ENCODE measurements around the gene GPI. TPM values are rescaled to one million over a fixed set of nuclear protein-coding genes. Genes with fewer than 3 reads are reported as not detected.

GPI gene
- total and polyA plus RNA-seq, 2 donors, result 78.2 to 90.1 TPM

DNA sequence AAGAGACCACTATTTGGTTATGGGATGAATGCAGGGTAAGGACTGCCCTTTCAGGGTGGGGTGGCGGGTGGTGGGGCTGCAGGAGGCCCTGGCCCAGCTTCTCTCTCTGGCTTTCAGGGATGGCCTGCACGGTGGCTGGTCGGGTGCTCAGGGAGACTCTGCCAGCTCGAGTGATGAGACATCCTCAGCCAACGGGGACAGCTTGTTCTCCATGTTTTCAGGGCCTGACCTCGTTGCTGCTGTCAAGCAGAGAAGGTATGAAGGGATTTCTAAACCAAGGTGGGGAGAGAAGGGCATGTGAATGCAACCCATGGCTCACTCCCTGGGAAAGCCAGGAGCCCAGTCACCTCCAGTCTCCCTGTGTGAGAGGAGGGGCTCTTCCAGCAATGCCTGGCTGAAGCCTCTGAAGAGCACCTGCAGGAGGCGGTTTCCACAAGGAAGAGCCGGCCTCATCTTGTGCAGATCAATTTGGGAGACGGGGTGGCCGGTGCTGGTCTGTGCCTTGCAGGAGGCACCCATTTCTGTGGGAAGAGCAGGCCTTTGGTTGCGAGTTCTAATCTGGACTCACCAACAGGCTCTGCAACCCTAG, 16.0 kb upstream of the GPI start:
- WGBS, result 97% methylated on average over 11 of the region's 11 CpGs
- no peak for DNase-seq (ENCODE audit: low read depth in 6 of 9, low spot score in 9 of 9)
- peaks cover 14 to 25% of the 10 kb centered on the region in 2 donors for H3K36me3 ChIP-seq (ENCODE audit: control insufficient read depth in 2 of 2, insufficient read depth in 2 of 2, low read length in 1 of 2)

DNA sequence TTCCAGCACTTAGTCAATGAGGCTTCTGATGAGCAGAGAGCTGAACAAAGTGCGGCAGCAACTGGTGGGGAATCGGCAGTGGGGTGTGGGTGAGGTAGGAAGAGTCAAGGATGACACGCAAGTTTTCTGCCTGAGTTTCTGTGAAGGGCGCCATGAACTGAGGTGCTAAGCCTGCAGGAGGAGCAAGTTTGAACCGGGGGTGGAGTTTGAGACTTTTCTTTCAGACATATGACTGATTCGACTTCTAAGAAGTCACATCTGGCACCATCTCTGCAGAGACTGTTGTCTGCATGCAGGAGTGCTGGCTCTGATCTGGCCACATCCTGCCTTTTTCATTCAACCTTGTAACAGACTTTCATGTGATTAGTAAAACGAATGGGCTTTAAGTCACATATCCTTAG, 14.8 kb upstream of the GPI start:
- 13% methylated on average over 7 of the region's 7 CpGs for WGBS
- peaks cover 16 to 31% of the 10 kb centered on the region in 2 donors for H3K36me3 ChIP-seq (ENCODE audit: control insufficient read depth in 2 of 2, insufficient read depth in 2 of 2, low read length in 1 of 2)
- peak; percentile 76 to 98 (median 90) for DNase-seq (ENCODE audit: low read depth in 6 of 9, low spot score in 9 of 9)

More for the DNA sequence above, 16.0 kb upstream of the GPI start:
- Histone ChIP-seq H3K27me3 (ENCODE audit: control insufficient read depth in 2 of 2, insufficient read depth in 1 of 2, low read length in 1 of 2) (no peaks in the 10 kb centered on the region), H3K4me3 (ENCODE audit: low read length in 2 of 2) (no peak overlapping the region), H3K4me1 (ENCODE audit: control insufficient read depth in 2 of 2, insufficient read depth in 2 of 2, low read length in 2 of 2) (peaks cover 14 to 34% of the 10 kb centered on the region in 2 donors), H3K9me3 (ENCODE audit: control insufficient read depth in 2 of 2, insufficient read depth in 1 of 2, low read length in 1 of 2) (peaks cover 0 to 10% of the 10 kb centered on the region in 2 donors), H3K27ac (ENCODE audit: low read depth in 1 of 2, low read length in 1 of 2) (peak overlapping the region in 1 of 2 donors; percentile 94)

DNA sequence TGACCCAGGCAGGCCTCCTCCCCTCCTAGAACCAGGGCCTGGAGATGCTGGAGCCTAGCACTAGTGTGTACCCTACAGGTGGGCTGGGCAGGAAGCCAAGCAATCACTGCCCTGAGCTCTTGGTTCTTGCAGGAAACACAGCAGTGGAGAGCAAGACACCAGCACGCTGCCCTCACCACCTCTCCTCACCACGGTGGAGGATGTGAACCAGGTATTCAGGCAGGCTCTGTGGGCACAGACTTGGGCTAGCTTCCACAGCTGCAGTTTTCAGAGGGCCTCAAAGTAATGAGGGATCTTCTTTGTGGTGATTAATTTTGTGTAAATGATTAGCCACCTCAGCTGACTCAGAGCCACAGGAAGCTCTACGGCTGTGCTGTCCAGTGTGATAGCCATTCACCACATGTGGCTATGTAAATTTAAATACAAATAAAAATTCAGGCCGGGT, 13.6 kb upstream of the GPI start:
- H3K36me3 ChIP-seq (ENCODE audit: control insufficient read depth in 2 of 2, insufficient read depth in 2 of 2, low read length in 1 of 2), result peaks cover 19 to 34% of the 10 kb centered on the region in 2 donors
- H3K27ac ChIP-seq (ENCODE audit: low read depth in 1 of 2, low read length in 1 of 2), result peak overlapping the region; percentile 46 to 94
- no peak overlapping the region for H3K4me3 ChIP-seq (ENCODE audit: low read length in 2 of 2)
- H3K27me3 ChIP-seq (ENCODE audit: control insufficient read depth in 2 of 2, insufficient read depth in 1 of 2, low read length in 1 of 2), result no peaks in the 10 kb centered on the region
- peak in 1 of 9 donors; percentile 65 for DNase-seq (ENCODE audit: low read depth in 6 of 9, low spot score in 9 of 9)
- peaks cover 0 to 4% of the 10 kb centered on the region in 2 donors for H3K9me3 ChIP-seq (ENCODE audit: control insufficient read depth in 2 of 2, insufficient read depth in 1 of 2, low read length in 1 of 2)
- H3K4me1 ChIP-seq (ENCODE audit: control insufficient read depth in 2 of 2, insufficient read depth in 2 of 2, low read length in 2 of 2), result peaks cover 14 to 34% of the 10 kb centered on the region in 2 donors
- 57% methylated on average over 4 of the region's 4 CpGs for WGBS

More for the DNA sequence above, 14.8 kb upstream of the GPI start:
- Histone ChIP-seq H3K27ac (ENCODE audit: low read depth in 1 of 2, low read length in 1 of 2) (peak overlapping the region; percentile 94 to 95), H3K9me3 (ENCODE audit: control insufficient read depth in 2 of 2, insufficient read depth in 1 of 2, low read length in 1 of 2) (peaks cover 0 to 9% of the 10 kb centered on the region in 2 donors), H3K27me3 (ENCODE audit: control insufficient read depth in 2 of 2, insufficient read depth in 1 of 2, low read length in 1 of 2) (no peaks in the 10 kb centered on the region), H3K4me3 (ENCODE audit: low read length in 2 of 2) (peak overlapping the region in 1 of 2 donors; percentile 5), H3K4me1 (ENCODE audit: control insufficient read depth in 2 of 2, insufficient read depth in 2 of 2, low read length in 2 of 2) (peaks cover 14 to 34% of the 10 kb centered on the region in 2 donors)

DNA sequence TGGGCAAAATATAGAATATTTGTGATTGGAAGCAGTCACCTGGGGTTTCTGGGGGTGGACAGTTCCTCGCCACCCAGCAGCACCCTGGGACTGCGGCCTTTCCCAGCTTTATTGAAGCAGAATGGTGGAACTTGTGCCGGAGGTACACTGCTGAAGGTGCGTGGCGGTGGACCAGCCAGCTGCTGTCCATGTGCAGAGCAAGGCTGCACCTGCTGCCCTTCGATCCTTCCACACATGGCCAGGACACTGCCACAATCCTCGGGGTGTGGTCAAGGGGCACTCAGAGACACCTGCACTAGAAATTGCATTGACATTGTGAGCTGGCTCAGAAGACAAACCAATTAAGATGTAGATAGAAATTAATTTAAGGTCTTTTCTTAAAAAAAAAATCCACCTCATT, 11.4 kb upstream of the GPI start:
- H3K27me3 ChIP-seq (ENCODE audit: control insufficient read depth in 2 of 2, insufficient read depth in 1 of 2, low read length in 1 of 2), result no peaks in the 10 kb centered on the region
- H3K27ac ChIP-seq (ENCODE audit: low read depth in 1 of 2, low read length in 1 of 2), result no peak overlapping the region
- no peak overlapping the region for H3K4me3 ChIP-seq (ENCODE audit: low read length in 2 of 2)
- H3K4me1 ChIP-seq (ENCODE audit: control insufficient read depth in 2 of 2, insufficient read depth in 2 of 2, low read length in 2 of 2), result peaks cover 18 to 38% of the 10 kb centered on the region in 2 donors
- 98% methylated on average over 7 of the region's 7 CpGs for WGBS
- H3K9me3 ChIP-seq (ENCODE audit: control insufficient read depth in 2 of 2, insufficient read depth in 1 of 2, low read length in 1 of 2), result peaks cover 0 to 4% of the 10 kb centered on the region in 2 donors
- no peak for DNase-seq (ENCODE audit: low read depth in 6 of 9, low spot score in 9 of 9)
- peaks cover 16 to 27% of the 10 kb centered on the region in 2 donors for H3K36me3 ChIP-seq (ENCODE audit: control insufficient read depth in 2 of 2, insufficient read depth in 2 of 2, low read length in 1 of 2)

DNA sequence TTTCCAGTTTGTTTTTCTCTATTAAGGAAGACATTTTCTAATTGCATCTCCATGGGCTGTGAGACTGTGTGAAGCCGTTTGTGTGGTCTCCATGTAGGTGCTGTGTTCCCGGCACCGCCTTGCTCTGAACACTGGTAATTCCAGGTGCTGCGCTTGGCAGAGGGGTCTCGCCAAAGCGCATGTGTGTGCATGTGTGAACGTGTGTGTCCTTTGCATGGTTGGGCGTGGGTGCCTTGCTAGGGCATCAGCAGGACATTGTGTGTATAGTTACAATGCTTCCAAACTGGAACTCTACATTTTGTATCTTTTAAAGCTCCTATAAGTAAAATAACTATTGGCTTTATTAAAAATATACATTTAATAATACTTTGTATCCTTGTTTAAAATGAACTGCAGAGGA, 9.8 kb upstream of the GPI start:
- WGBS, result 98% methylated on average over 8 of the region's 8 CpGs
- H3K36me3 ChIP-seq (ENCODE audit: control insufficient read depth in 2 of 2, insufficient read depth in 2 of 2, low read length in 1 of 2), result peaks cover 16 to 27% of the 10 kb centered on the region in 2 donors

DNA sequence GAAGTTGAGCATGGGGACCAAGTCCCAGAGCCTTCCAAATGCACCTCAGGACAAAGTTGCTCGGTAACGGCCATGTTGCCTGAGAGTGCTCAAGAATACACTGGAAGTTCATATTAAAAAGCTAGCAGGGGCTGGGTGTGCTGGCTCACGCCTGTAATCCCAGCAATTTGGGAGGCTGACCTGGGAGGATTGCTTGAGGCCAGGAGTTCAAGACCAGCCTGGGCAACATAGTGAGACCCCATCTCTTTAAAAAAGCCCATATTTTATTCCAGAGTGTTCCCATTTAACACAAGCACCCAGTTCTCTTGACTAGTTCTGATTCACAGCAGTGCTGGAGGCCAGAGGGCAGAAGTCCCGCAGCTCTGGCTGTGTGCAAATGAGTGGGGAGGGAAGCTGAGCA, 8.1 kb upstream of the GPI start:
- 98% methylated on average over 4 of the region's 4 CpGs for WGBS
- no peaks in the 10 kb centered on the region for H3K27me3 ChIP-seq (ENCODE audit: control insufficient read depth in 2 of 2, insufficient read depth in 1 of 2, low read length in 1 of 2)
- peaks cover 12 to 17% of the 10 kb centered on the region in 2 donors for H3K4me1 ChIP-seq (ENCODE audit: control insufficient read depth in 2 of 2, insufficient read depth in 2 of 2, low read length in 2 of 2)
- H3K27ac ChIP-seq (ENCODE audit: low read depth in 1 of 2, low read length in 1 of 2), result no peak overlapping the region
- peaks cover 0 to 4% of the 10 kb centered on the region in 2 donors for H3K9me3 ChIP-seq (ENCODE audit: control insufficient read depth in 2 of 2, insufficient read depth in 1 of 2, low read length in 1 of 2)
- no peak for DNase-seq (ENCODE audit: low read depth in 6 of 9, low spot score in 9 of 9)
- peaks cover 16 to 27% of the 10 kb centered on the region in 2 donors for H3K36me3 ChIP-seq (ENCODE audit: control insufficient read depth in 2 of 2, insufficient read depth in 2 of 2, low read length in 1 of 2)
- H3K4me3 ChIP-seq (ENCODE audit: low read length in 2 of 2), result no peak overlapping the region

More for the DNA sequence above, 9.8 kb upstream of the GPI start:
- H3K27ac ChIP-seq (ENCODE audit: low read depth in 1 of 2, low read length in 1 of 2), result no peak overlapping the region
- peaks cover 16 to 33% of the 10 kb centered on the region in 2 donors for H3K4me1 ChIP-seq (ENCODE audit: control insufficient read depth in 2 of 2, insufficient read depth in 2 of 2, low read length in 2 of 2)
- no peak for DNase-seq (ENCODE audit: low read depth in 6 of 9, low spot score in 9 of 9)
- H3K9me3 ChIP-seq (ENCODE audit: control insufficient read depth in 2 of 2, insufficient read depth in 1 of 2, low read length in 1 of 2), result peaks cover 0 to 4% of the 10 kb centered on the region in 2 donors
- no peak overlapping the region for H3K4me3 ChIP-seq (ENCODE audit: low read length in 2 of 2)
- no peaks in the 10 kb centered on the region for H3K27me3 ChIP-seq (ENCODE audit: control insufficient read depth in 2 of 2, insufficient read depth in 1 of 2, low read length in 1 of 2)

DNA sequence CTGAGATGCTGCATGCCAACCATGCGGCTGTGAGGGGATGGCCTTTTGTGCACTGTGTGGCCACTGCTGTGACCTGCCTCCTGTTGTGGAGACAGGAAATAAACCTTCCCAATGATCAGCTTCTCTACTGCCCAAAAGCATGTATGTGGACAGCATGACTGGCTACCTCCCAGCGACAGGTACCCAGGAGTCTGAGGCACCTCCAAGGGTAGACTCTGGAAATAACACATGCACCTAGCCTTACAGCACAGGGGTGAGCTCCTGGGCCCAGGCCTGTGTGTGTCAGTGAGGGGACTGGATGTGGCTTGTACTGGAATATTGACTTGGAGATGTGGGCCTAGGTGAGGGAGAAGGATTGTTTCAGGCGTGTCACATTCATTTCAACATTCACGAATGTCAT, 7.6 kb upstream of the GPI start:
- H3K36me3 ChIP-seq (ENCODE audit: control insufficient read depth in 2 of 2, insufficient read depth in 2 of 2, low read length in 1 of 2), result peaks cover 16 to 22% of the 10 kb centered on the region in 2 donors
- peaks cover 12 to 16% of the 10 kb centered on the region in 2 donors for H3K4me1 ChIP-seq (ENCODE audit: control insufficient read depth in 2 of 2, insufficient read depth in 2 of 2, low read length in 2 of 2)
- H3K9me3 ChIP-seq (ENCODE audit: control insufficient read depth in 2 of 2, insufficient read depth in 1 of 2, low read length in 1 of 2), result peaks cover 0 to 4% of the 10 kb centered on the region in 2 donors
- 99% methylated on average over 4 of the region's 4 CpGs for WGBS
- no peak overlapping the region for H3K27ac ChIP-seq (ENCODE audit: low read depth in 1 of 2, low read length in 1 of 2)
- no peak for DNase-seq (ENCODE audit: low read depth in 6 of 9, low spot score in 9 of 9)
- H3K4me3 ChIP-seq (ENCODE audit: low read length in 2 of 2), result no peak overlapping the region
- H3K27me3 ChIP-seq (ENCODE audit: control insufficient read depth in 2 of 2, insufficient read depth in 1 of 2, low read length in 1 of 2), result no peaks in the 10 kb centered on the region

DNA sequence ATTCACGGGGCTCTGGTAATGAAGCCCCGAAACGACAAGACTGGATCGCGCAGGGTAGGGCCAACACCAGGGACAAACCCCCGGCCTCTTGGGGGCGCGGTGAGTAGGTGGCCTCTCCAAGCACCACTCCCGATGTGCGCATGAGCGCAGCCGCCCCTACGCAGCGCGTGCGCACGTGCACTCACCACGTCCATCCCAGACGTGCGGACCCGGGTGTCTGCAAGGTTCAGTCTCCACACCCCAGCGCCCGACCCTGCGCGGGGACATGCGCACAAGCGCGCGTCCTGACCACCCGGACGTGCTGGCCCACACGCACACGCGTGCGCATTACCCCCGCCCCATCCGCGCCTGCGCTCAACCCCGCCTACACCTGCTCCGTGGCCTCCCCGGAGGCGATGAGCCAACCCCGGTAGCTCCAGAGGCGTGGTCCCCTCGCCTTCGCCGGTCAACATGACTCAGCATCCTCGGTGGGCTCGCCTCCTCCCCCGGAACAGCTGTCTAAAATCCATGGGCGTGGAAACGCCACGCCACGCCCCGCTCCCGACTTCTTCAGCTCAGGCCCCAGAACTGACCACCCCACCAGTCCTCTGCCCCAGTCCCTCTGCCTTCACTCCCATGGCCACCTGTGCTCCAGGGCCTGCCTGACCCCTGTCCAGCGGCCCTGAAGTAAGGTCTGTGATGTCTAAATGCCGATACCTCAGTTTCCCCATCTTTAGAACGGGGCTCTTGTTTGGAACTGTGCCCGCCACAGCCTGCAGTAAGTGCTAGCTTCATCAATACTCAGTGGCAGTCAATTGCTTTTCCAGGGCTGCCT, 5.6 kb upstream of the GPI start:
- DNase-seq (ENCODE audit: low read depth in 6 of 9, low spot score in 9 of 9), result peak; percentile 76 to 94 (median 87)
- Histone ChIP-seq H3K9me3 (ENCODE audit: control insufficient read depth in 2 of 2, insufficient read depth in 1 of 2, low read length in 1 of 2) (peaks cover 0 to 1% of the 10 kb centered on the region in 2 donors), H3K27ac (ENCODE audit: low read depth in 1 of 2, low read length in 1 of 2) (peak overlapping the region; percentile 80 to 83), H3K4me1 (ENCODE audit: control insufficient read depth in 2 of 2, insufficient read depth in 2 of 2, low read length in 2 of 2) (peaks cover 13 to 19% of the 10 kb centered on the region in 2 donors), H3K36me3 (ENCODE audit: control insufficient read depth in 2 of 2, insufficient read depth in 2 of 2, low read length in 1 of 2) (peaks cover 8 to 9% of the 10 kb centered on the region in 2 donors), H3K4me3 (ENCODE audit: low read length in 2 of 2) (peak overlapping the region; percentile 61 to 64), H3K27me3 (ENCODE audit: control insufficient read depth in 2 of 2, insufficient read depth in 1 of 2, low read length in 1 of 2) (no peaks in the 10 kb centered on the region)
- WGBS, result 6% methylated on average over 61 of the region's 61 CpGs

DNA sequence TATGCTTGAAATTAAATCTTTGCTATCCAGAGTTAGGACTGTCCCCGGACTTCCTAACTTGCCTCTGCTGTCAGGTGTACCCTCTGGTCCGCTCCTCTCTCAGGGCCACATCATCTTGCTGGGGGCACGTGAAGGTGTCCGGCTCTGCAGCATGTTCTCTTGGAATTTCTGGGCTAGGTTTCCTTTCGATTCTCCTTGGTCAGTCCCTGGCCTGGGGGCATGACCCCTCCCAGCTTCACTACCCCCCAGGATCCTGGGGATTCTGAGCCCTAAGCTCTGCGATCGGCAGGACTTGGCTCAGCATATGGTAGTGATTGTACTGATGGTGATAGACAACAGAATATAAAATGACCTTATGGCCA, 5.1 kb upstream of the GPI start:
- DNase-seq (ENCODE audit: low read depth in 6 of 9, low spot score in 9 of 9), result no peak
- peaks cover 5 to 8% of the 10 kb centered on the region in 2 donors for H3K36me3 ChIP-seq (ENCODE audit: control insufficient read depth in 2 of 2, insufficient read depth in 2 of 2, low read length in 1 of 2)
- peak overlapping the region in 1 of 2 donors; percentile 83 for H3K27ac ChIP-seq (ENCODE audit: low read depth in 1 of 2, low read length in 1 of 2)
- no peaks in the 10 kb centered on the region for H3K27me3 ChIP-seq (ENCODE audit: control insufficient read depth in 2 of 2, insufficient read depth in 1 of 2, low read length in 1 of 2)
- peak overlapping the region in 1 of 2 donors; percentile 61 for H3K4me3 ChIP-seq (ENCODE audit: low read length in 2 of 2)
- H3K9me3 ChIP-seq (ENCODE audit: control insufficient read depth in 2 of 2, insufficient read depth in 1 of 2, low read length in 1 of 2), result peaks cover 0 to 3% of the 10 kb centered on the region in 2 donors
- H3K4me1 ChIP-seq (ENCODE audit: control insufficient read depth in 2 of 2, insufficient read depth in 2 of 2, low read length in 2 of 2), result peaks cover 17 to 23% of the 10 kb centered on the region in 2 donors
- WGBS, result 97% methylated on average over 7 of the region's 7 CpGs
